Mesenteric fat pad (tissue), 1 donor: Measurements from ENCODE around the gene MEFV. TPM values are rescaled to one million over a fixed set of nuclear protein-coding genes. Genes with fewer than 3 reads are reported as not detected.
A peak's percentile ranks its signal among the peaks of the same experiment; 100 is the strongest.
"Not testable (repeated sequence)": the region's sequence is repeated elsewhere in the genome, so short reads cannot be mapped to it uniquely, and the experiment has no call there.

ENCODE experiments used
- DNase-seq: peaks from one replicate; pipeline ENCODE4 v3.0.0-alpha.2; 2020; ENCODE audit warnings: low spot score
- long read RNA-seq: library from polyadenylated mRNA; unstranded; transcript quantifications from one replicate; pipeline ENCODE4 v2.0.0, GENCODE V29; 2020
- total RNA-seq: library from RNA; stranded (reverse); fragmentation: NEBNext Ultra II Directional; extraction: Animal tissue kit (Norgen Biotek cat#: 25700); gene quantifications from one replicate; pipeline ENCODE4 v1.2.1, GENCODE V29; 2021
- donor health status: DM: yes; HTN: yes; CAD: no.

MEFV gene, protein sequence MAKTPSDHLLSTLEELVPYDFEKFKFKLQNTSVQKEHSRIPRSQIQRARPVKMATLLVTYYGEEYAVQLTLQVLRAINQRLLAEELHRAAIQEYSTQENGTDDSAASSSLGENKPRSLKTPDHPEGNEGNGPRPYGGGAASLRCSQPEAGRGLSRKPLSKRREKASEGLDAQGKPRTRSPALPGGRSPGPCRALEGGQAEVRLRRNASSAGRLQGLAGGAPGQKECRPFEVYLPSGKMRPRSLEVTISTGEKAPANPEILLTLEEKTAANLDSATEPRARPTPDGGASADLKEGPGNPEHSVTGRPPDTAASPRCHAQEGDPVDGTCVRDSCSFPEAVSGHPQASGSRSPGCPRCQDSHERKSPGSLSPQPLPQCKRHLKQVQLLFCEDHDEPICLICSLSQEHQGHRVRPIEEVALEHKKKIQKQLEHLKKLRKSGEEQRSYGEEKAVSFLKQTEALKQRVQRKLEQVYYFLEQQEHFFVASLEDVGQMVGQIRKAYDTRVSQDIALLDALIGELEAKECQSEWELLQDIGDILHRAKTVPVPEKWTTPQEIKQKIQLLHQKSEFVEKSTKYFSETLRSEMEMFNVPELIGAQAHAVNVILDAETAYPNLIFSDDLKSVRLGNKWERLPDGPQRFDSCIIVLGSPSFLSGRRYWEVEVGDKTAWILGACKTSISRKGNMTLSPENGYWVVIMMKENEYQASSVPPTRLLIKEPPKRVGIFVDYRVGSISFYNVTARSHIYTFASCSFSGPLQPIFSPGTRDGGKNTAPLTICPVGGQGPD
- total RNA-seq = 6.0 TPM
- long read RNA-seq = 0 reads

DNA sequence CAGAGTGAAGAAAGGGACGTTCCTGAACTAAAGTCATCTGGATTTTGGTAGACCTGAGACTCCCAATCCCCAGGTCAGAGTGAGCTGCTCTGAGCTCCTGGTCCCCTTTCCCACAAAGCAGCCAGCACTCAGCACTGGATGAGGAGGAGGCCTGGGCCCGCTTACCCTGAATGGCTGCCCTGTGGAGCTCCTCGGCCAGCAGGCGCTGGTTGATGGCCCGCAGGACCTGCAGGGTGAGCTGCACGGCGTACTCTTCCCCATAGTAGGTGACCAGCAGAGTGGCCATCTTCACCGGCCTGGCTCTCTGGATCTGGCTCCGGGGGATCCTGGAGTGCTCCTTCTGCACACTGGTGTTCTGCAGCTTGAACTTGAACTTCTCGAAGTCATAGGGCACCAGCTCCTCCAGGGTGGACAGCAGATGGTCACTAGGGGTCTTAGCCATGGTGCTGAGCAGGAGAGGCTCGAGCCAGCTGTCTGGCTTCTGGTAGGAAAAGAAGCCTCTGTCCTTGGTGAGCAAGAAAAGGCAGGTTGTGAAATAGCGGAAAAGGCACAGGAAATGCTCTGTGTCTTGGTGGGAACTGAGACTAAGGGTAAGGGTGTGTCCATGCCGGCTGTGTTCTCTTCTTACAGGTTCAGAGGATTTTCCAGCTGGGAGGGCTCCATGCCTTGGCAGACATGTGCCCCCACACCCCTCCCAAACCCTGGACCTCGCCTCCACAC is at the start of gene MEFV:
Gene MEFV (minus strand): TSS at position 488 of the 720 bp plus-strand sequence. CDS start 46 bp downstream, at position 442.
- peak; percentile 85 for DNase-seq

- DNase-seq = no peak
These were observed 49.6 kb upstream of the MEFV start for GRCh38 chr16:3306078-3306477.

DNA sequence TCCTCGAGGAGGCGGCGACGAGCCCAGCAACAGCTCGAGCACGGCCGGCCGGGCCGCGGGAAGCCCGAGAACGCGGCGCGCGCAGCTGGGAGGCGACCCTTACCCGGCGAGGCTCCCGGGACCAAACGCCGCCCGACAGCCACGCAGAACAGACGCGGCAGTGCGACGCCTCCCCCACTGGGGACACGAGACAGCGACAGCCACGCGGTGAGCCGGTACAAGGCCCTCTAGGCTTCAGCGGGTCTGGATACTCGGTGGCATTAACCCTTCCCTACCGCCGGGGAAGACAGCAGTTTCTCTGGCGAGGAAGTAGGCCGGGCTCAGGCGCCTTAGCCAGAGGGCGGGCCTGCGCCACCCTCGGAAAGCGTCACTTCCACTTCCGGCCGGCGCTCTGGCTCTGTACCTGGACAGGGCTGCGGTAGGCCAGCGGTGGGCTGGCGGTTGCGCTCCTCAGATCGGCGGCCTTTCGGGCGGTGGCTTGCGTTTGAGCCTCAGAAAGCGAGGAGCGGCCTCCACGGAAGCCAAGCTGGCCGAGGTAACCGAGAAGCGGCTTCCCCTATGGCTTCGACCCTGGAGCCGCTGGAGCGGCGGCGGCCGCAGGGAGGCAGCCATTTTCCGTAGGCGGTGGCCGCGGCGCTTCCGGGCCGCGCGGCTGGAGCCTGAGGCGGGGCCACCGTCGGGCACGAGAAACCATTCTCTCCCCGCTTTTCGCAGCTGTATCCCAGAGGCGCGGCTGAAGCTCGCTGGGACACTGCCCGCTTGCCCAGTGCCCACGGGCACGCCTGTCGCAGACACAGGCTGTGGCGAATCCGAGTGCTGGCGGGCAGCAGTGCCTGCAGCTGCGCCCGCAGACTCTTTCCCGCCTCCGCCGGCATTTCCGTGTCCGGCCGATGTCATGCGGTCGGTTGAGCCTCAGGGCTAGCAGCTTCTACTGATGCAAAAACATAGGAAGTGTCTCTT is 49.0 kb upstream of the MEFV start, which contains the start of the genes TIGD7 and ZNF75A:
Gene TIGD7 (minus strand): TSS at position 322 of the 960 bp plus-strand sequence. CDS start 4,816 bp downstream, outside the sequence.
Gene ZNF75A (plus strand): TSS at position 389 of the 960 bp plus-strand sequence. CDS start 2,932 bp downstream, outside the sequence.
- DNase-seq = peak; percentile 96

DNA sequence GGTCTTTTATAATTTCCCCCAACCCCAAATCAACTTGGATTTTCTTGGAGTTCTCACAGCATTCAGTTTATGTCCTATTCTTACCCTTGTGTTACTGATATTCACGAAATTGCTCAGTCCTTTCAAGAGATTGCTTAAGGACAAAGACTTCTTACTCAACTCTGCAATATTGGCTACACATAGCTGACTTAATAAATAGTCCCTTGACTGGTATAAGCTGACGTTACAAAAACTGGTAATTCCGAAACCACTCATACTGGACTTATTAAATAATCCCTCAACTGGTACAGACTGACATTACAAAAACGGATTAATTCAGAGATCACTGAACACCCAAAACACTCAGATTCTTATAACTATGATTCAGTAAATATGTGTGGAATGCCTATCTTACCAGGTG is 47.9 kb upstream of the MEFV start:
- DNase-seq = no peak

GRCh38 chr16:3295783-3296182 is 39.4 kb upstream of the MEFV start:
- DNase-seq = no peak

DNA sequence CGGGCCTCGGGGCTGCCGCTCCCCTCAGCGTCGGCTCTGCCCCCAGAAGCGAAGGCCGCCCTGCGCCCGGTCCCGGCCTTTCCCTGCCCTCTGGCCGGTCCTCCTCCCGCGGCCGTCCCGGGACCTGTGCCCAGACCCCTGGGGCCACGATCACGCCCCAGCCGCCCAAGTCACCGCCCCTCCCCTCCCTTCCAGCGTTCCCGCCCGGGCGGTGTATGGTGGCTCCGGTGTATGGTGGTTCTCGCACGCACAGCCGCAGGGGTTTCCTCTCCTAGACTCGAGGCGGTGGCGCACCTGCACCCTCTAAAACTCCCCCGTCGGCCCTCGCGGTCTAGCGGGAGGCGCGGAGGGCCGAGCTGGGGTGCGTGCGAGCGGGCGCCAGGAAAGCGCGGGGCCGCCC is 38.8 kb upstream of the MEFV start:
- no peak for DNase-seq

GRCh38 chr16:3292604-3293003 is 36.2 kb upstream of the MEFV start:
- DNase-seq = no peak

GRCh38 chr16:3289998-3290673 is 33.7 kb upstream of the MEFV start:
- DNase-seq = no peak

GRCh38 chr16:3285131-3285530 is 28.7 kb upstream of the MEFV start:
- no peak for DNase-seq

- no peak for DNase-seq
These were observed 27.4 kb upstream of the MEFV start for GRCh38 chr16:3283543-3284447.

DNA sequence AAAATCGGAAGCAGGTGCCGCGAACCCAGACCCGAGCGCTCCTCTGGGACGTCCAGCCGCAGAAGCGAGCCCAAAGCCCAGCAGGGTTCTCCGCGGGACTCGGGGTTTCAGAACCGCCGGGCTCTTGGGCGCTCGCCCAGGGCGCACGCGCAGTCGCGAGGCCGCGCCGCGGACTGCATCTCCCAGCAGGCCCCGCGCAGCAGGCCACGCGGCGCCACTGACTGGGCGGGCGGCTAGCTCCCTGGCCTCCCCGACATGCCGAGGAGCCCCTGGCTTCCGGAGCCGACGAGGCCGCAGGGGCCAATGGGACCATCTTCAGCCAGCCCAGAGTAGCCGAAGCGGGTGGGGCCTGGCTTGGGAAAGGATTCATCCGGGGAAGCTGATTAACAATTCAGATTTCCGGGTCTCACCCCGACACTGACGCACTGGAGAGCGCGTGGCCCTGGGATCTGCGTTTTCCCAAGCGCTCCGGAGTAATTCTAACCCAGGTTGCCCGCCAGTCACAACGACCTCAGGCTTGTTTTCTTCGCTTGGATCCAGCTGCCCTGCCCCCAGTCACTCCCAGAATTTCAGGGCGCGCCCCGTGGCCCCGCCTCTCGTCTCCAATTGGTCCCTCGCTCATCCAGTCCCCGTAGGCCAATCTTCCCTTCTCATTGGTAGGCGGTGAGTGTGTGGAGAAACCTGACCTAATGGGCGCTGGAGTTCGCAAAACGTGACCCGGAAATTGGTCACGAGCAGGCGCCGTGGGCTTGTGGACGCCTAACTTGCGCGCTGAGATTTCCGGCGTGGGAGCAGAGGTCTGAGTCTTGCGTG is 26.5 kb upstream of the MEFV start, which contains the start of gene ZNF263:
Gene ZNF263 (plus strand): TSS at position 762 of the 813 bp plus-strand sequence. CDS start 328 bp downstream, outside the sequence.
- DNase-seq = peak; percentile 97

DNA sequence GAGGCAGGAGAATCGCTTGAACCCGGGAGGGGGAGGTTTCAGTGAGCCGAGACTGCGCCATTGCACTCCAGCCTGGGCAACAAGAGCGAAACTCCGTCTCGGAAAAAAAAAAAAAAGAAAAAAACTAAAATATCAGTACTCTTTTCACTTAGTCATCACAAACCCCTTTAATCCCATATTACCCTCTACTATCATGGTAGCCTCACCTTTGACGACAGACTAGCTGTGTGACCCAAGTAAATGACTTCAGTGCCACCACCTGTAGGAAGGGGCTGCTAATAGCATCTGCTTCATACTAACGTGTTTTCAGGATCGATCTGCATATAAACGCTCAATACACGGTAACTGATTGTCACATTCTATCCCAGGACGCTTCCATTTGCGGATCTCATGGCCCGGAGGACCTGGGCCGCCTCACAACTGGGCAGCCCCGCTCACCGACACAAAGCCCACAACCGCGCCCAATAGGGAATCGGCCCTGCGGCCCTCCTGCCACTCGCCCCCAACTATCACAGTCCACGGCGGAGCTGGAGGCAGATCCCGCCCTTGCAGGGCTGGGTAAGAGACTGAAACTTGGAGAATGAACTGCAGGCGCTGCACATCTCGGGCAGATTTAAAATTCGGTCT is 25.8 kb upstream of the MEFV start:
- peak; percentile 89 for DNase-seq

GRCh38 chr16:3281222-3281820 is 24.9 kb upstream of the MEFV start:
- DNase-seq = no peak

DNA sequence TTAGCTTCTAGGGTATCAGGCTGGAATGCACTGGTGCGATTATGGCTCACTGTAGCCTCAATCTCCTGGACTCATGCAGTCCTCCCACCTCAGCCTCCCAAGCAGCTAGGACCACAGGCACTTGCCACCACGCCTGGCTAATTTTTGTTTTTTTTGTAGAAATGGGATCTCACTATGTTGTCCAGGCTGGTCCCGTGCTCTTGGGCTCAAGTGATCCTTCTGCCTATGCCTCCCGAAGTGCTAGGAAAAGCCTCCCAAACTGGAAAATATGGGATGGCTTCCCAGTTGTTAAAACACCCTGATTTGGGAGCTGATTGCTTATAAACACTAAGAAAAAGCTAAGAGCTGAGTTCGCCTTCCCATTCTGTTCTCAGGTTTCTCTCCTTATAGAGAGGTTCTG is 20.2 kb upstream of the MEFV start:
- no peak for DNase-seq

- DNase-seq = no peak
These were observed 18.5 kb upstream of the MEFV start for GRCh38 chr16:3274947-3275346.

DNA sequence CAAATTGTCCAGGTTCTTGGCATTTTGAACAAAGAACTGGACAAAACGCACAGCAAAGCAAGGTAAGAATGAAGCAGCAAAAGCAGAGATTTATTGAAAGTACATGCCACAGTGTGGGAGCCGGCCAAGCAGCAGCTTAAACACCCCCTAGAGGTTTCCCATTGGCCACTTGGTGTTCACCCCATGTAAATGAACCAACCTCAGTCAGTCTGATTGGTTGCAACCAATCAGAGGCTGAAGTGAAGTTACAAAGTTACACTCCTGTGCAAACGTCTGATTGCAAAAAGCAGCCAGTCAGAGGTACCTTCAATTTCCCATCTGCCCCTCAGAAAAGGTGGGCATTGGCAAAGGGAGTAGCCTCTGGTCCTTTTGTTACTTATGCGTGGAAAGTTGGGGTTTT is 18.1 kb upstream of the MEFV start:
- no peak for DNase-seq

DNA sequence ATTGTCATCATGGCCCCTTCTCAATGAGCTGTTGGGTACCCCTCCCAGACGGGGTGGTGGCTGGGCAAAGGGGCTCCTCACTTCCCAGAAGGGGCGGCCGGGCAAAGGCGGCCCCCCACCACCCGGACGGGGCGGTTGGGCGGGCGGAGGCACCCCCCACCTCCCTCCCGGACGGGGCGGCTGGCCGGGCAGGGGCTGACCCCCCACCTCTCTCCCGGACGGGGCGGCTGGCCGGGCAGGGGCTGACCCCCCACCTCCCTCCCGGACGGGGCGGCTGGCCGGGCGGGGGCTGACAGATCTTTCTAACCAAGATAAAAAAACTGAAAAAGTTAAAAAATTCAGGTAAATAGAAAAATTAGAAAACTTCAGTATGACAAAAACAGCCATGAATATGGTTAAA is 14.8 kb upstream of the MEFV start:
- not testable (repeated sequence) for DNase-seq
